ENCODE measurements around the gene CDSN.

The CDSN gene

DNA sequence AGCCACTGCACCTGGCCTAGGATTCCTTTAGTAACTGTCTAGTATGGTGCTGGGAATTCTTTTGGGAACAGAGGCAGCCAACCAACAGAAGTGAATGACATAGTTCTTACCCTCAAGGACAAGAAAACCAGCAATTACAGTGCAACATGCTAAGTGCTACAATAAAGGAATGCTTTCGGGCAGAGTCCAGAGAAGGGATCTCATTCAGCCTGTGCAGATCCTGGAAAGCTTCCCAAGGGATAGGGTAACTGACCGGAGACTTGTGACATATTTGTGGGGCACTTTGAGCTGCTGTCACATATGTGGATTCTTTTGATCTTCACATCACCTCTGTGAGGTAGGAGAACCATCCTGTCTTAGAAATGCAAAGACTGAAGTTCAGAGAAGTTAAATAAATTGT lies 54.7 kb downstream of the CDSN start:
- no peak overlapping the region for H3K27ac ChIP-seq (ENCODE audit: low read length)
- H3K4me2 ChIP-seq (ENCODE audit: low read length), result no peak overlapping the region
- H3K36me3 ChIP-seq (replicated peaks; ENCODE audit: low read depth, low read length), result no peaks in the 10 kb centered on the region
- 0 out of 2 replicates have a peak, but pooled peaks cover 2% of the 10 kb centered on the region for H3K4me1 ChIP-seq (ENCODE audit: low read length)
- no peaks in the 10 kb centered on the region for H3K79me2 ChIP-seq (ENCODE audit: low read length)
- H2AFZ ChIP-seq (ENCODE audit: low read depth, low read length), result no peak overlapping the region
- 0 out of 2 replicates have a peak, but pooled peaks cover 6% of the 10 kb centered on the region for H3K27me3 ChIP-seq (ENCODE audit: low read depth, low read length)
- no peaks in the 10 kb centered on the region for H3K9me3 ChIP-seq (ENCODE audit: insufficient read depth, low read length)
- no peaks in the 10 kb centered on the region for H4K20me1 ChIP-seq (ENCODE audit: insufficient read depth, low read length)
- H3K4me3 ChIP-seq (ENCODE audit: low read length), result no peak overlapping the region
- no peak for TF ChIP-seq EZH2phosphoT487 (IDR thresholded peaks at IDR 0.05; ENCODE audit: low read depth)
- TF ChIP-seq, protein P1, sequence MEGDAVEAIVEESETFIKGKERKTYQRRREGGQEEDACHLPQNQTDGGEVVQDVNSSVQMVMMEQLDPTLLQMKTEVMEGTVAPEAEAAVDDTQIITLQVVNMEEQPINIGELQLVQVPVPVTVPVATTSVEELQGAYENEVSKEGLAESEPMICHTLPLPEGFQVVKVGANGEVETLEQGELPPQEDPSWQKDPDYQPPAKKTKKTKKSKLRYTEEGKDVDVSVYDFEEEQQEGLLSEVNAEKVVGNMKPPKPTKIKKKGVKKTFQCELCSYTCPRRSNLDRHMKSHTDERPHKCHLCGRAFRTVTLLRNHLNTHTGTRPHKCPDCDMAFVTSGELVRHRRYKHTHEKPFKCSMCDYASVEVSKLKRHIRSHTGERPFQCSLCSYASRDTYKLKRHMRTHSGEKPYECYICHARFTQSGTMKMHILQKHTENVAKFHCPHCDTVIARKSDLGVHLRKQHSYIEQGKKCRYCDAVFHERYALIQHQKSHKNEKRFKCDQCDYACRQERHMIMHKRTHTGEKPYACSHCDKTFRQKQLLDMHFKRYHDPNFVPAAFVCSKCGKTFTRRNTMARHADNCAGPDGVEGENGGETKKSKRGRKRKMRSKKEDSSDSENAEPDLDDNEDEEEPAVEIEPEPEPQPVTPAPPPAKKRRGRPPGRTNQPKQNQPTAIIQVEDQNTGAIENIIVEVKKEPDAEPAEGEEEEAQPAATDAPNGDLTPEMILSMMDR (IDR thresholded peaks at IDR 0.05; ENCODE audit: low read depth, low read length), result no peak
- H3K9ac ChIP-seq (ENCODE audit: low read length), result no peak overlapping the region

Measured in OCI-LY3 (cell line).